Right lobe of liver (tissue), 4 donors: ENCODE data around the gene IFIT1B.

Source experiments
- POLR2A ChIP-seq: fragments of 450-650 bp; IDR thresholded peaks from one replicate; pipeline ENCODE4 v1.6.1; 2017; ENCODE audit warnings: antibody characterized with exemption, mild to moderate bottlenecking
- TF ChIP-seq, protein P1 (sequence below), 4 donors: fragments of 200-600 bp in 3 of 4; fragments of 450-650 bp in 1 of 4; IDR thresholded peaks; one replicate each; pipeline versions ENCODE4 v1.5.1 to v1.8.0; 2016 to 2022; ENCODE audit warnings: antibody characterized with exemption in 4 of 4, mild to moderate bottlenecking in 2 of 4
- donor health status: DM: no; HTN: no; CAD: no.
- donor health status: DM: no; HTN: no; CAD: no.
- donor health status: DM: no; HTN: yes; CAD: no.

GRCh38 chr10:89367529-89367928 is 10.3 kb upstream of the IFIT1B start:
- TF ChIP-seq, protein P1, sequence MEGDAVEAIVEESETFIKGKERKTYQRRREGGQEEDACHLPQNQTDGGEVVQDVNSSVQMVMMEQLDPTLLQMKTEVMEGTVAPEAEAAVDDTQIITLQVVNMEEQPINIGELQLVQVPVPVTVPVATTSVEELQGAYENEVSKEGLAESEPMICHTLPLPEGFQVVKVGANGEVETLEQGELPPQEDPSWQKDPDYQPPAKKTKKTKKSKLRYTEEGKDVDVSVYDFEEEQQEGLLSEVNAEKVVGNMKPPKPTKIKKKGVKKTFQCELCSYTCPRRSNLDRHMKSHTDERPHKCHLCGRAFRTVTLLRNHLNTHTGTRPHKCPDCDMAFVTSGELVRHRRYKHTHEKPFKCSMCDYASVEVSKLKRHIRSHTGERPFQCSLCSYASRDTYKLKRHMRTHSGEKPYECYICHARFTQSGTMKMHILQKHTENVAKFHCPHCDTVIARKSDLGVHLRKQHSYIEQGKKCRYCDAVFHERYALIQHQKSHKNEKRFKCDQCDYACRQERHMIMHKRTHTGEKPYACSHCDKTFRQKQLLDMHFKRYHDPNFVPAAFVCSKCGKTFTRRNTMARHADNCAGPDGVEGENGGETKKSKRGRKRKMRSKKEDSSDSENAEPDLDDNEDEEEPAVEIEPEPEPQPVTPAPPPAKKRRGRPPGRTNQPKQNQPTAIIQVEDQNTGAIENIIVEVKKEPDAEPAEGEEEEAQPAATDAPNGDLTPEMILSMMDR (IDR thresholded peaks at IDR 0.05) = no peak
- TF ChIP-seq POLR2A = no peak
